Smooth muscle cell of trachea (primary cell): Measurements from ENCODE around the gene PLBD1. TPM values are rescaled to one million over a fixed set of nuclear protein-coding genes. Genes with fewer than 3 reads are reported as not detected.

Experiments
- total RNA-seq: library from RNA; depleted of rRNA; stranded (reverse); fragments of >200 nt; gene quantifications from 2 replicates; pipeline ENCODE4 v1.2.1, GENCODE V29; 2014

Gene PLBD1
- total RNA-seq = 2.3 and 3.3 TPM in 2 replicates

GRCh38 chr12:14567351-14568162, at the start of gene PLBD1:
TSS of gene PLBD1 (minus strand) at chr12:14567883. CDS start at chr12:14567696, 187 bp downstream.

Other genes with a start within 250 kb of the PLBD1 start
- gene ATF7IP, start 202.2 kb downstream of the PLBD1 start, total RNA-seq = 20.5 and 32.0 TPM in 2 replicates
- gene GUCY2C, start 128.7 kb upstream of the PLBD1 start, total RNA-seq = not detected in 2 replicates
- gene WBP11, start 235.6 kb upstream of the PLBD1 start, total RNA-seq = 10.8 and 10.9 TPM in 2 replicates
- 0.99 and 1.3 TPM in 2 replicates for gene C12orf60, start 235.8 kb upstream of the PLBD1 start, total RNA-seq
- 0.15 and 0.17 TPM in 2 replicates for gene SMCO3, start 246.3 kb upstream of the PLBD1 start, total RNA-seq